Epithelial cell of alveolus of lung (primary cell): Measurements from ENCODE around the gene CD8B. TPM values are rescaled to one million over a fixed set of nuclear protein-coding genes. Genes with fewer than 3 reads are reported as not detected.

Experiments
- total RNA-seq: library from RNA; depleted of rRNA; stranded (reverse); fragments of >200 nt; gene quantifications from 2 replicates; pipeline ENCODE4 v1.2.1, GENCODE V29; 2015

The CD8B gene
- not detected in 2 replicates for total RNA-seq

DNA sequence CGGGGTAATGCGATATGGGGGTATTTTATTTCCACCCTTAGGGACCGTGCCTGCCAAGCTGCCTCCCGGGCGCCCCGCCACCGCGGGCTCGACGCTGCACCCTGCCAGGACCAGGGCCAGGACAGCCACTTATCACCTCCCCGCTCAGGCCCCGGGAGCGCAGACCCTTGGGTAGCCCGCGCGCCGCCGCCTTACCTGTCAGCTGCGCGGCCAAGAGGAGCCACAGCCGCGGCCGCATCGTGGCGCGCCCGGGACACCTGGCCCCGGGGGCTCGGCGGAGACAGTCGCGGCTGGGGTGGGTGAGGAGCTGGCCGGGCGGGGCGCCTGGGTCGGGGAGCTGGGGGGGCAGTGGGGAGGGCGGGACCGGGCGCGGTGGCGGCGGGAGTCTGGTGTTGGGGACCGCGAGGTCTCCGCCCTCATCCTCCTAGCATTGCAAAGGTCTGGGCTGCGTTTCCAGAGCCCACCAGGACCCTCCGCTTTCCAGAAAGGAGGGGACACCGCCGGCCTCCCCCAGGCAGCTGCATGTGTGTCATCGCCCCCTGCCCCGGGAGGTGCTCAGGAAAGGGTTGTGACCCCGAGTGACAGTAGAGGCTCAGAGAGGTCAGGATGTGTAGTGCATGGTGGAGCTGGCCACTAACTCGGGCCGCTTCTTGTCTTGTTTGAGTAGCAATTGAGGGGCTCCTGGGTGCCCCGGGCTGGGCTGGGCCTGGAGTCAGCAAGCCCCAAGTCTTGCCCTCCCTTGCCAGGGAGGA, at the start of gene CD8B:
CD8B (minus strand) TSS at position 259 of the 752 bp plus-strand sequence; CDS start at position 238, 21 bp downstream.

GRCh38 chr2:86790676-86791572, 70.8 kb downstream of the CD8B start, which contains the start of gene CD8A:
CD8A (minus strand) TSS chr2:86790913; CDS start chr2:86790825, 88 bp downstream.

Other genes starting within 250 kb of the CD8B start
- 15.3 and 32.4 TPM in 2 replicates for gene RNF103, start 238.0 kb downstream of the CD8B start, total RNA-seq
- gene RMND5A, start 141.6 kb downstream of the CD8B start, total RNA-seq, result 11.4 and 22.0 TPM in 2 replicates
- gene CD8A, start 71.0 kb downstream of the CD8B start, total RNA-seq, result not detected in 2 replicates
- gene RGPD1, start 80.2 kb upstream of the CD8B start, total RNA-seq, result under 0.01 and 0.08 TPM in 2 replicates
- 0.13 and 1.2 TPM in 2 replicates for gene PLGLB1, start 160.0 kb upstream of the CD8B start, total RNA-seq